ENCODE results near the gene RRP9.

DNA sequence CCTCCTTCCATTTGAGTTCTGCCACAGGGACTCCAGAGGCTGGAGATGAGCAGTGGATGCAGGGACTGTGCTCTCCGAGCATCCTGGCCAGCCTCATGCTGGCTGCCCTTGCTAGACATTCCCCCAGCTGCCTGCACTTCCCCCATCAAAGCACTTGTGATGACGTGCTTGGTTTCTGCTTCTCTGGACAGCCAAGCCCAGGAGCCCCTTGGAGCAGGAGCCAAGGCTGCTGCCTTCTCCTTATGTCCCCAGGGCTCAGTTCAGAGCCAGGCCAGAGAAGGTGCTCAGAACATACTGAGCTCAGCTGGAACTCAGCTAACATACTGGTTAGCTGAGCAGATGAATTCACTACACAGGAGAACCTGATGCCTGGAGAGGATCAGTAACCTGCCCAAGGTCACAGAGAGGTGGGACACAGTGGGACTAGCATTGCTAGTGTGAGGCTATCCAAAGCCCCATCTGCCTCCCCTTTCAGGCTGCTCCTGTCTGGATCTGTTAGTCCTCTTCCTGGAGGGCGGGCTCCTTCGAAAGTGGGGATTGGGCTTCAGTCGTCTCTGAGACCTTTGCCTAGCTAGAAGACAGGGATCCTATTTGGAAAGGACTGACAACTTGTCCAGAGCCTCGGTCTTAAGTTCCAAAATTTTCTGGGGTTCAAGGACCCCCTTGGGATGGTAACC, 21.3 kb upstream of the RRP9 start:
- TF ChIP-seq YY1 (IDR thresholded peaks at IDR 0.05; ENCODE audit: insufficient read depth, insufficient read length), result no peak
- TF ChIP-seq SUZ12 (IDR thresholded peaks at IDR 0.05; ENCODE audit: extremely low read depth, insufficient read depth, insufficient read length), result no peak
- TF ChIP-seq ZNF274 (IDR thresholded peaks at IDR 0.05; ENCODE audit: low read depth, low read length), result no peak

Measured in NT2/D1 (cell line).